HS-27A (cell line): ENCODE data around the gene OR10A5.
"Not testable (repeated sequence)": the region's sequence is repeated elsewhere in the genome, so short reads cannot be mapped to it uniquely, and the experiment has no call there.

Experiments
- DNase-seq: peaks from one replicate; pipeline ENCODE4 v3.0.0-alpha.2; 2012; ENCODE audit warnings: low read depth, missing footprints

OR10A5 gene

DNA sequence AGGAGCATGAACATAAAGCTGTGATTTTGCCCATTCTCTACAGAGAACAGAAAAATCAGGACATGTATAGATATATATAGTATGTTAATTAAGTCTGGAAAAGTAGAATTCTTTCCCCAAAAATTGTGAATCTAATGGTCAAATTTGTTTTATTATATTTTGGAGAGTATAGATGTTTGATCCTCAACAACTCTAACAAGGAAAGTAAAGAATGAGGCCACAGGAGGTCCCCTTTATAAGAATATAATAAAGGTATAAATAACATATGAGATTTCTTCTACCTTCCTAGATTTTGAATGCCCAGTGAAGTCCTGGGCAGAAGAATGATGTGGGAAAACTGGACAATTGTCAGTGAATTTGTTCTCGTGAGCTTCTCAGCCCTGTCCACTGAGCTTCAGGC, 30.8 kb downstream of the OR10A5 start, which contains the start of gene OR10A4:
Gene OR10A4 (plus strand): TSS at position 301 of the 400 bp plus-strand sequence. CDS start 23 bp downstream, at position 324.
- no peak for DNase-seq

DNA sequence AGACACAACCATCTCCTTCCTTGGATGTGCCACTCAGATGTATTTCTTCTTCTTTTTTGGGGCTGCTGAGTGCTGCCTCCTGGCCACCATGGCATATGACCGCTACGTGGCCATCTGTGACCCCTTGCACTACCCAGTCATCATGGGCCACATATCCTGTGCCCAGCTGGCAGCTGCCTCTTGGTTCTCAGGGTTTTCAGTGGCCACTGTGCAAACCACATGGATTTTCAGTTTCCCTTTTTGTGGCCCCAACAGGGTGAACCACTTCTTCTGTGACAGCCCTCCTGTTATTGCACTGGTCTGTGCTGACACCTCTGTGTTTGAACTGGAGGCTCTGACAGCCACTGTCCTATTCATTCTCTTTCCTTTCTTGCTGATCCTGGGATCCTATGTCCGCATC, 31.4 kb downstream of the OR10A5 start:
- no peak for DNase-seq

DNA sequence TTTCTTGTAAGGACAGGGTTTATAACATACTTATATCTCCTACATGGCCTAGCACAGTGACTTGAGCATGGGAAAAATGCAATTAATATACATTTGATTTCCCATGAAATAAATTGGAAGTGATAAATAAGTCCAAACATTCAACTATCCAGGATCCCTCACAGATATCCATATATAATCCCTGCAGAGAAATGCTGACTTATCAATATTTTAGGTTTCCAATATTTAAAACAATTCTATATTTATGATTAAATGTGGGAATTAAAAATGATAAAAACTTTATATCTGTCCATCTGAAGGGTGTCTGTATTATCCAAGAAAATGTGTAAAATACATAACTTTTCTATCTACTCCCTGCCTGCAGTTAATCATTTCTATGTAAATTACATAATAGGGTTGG, 37.3 kb downstream of the OR10A5 start:
- no peak for DNase-seq

DNA sequence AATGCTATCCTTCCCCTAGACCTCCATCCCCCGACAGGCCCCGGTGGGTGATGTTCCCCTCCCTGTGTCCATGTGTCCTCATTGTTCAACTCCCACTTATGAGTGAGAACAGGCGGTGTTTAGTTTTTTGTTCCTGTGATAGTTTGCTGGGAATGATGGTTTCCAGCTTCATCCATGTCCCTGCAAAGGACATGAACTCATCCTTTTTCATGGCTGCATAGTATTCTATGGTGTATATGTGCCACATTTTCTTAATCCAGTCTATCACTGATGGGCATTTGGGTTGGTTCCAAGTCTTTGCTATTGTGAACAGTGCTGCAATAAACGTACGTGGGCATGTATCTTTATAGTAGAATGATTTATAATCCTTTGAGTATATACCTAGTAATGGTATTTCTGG, 42.2 kb downstream of the OR10A5 start:
- not testable (repeated sequence) for DNase-seq

DNA sequence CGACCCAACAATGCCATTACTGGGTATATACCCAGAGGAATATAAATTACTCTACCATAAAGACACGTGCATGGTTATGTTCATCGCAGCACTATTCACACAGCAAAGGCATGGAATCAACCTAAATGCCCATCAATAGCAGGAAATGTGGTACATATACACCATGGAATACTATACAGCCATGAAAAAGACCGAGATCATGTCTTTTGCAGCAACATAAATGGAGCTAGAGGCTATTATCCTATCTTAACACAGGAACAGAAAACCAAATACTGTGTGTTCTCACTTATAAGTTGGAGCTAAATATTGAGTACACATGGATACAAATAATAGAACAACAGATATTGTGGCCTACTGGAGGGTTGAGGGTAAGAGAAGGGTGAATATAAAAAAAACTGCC, 43.3 kb downstream of the OR10A5 start:
- no peak for DNase-seq

DNA sequence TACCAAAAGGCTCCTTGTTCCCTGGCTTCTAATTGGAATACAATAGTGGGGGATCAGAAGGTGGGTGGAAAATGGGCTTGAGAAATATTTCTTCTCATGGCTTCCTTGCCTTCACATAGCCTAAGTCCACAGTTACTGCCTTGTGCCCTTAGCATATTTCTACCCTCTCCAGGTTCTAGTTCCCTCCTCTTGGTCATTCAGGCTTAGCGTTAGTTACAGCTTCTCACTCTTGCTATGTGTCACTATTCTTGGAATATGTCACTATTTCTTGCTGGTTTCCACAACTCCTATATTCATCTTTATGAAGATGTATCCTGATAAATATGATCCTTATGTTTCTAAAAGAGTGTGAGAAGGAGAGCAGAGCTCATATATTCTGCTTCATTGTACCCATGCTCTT, 44.4 kb downstream of the OR10A5 start:
- DNase-seq, result no peak

DNA sequence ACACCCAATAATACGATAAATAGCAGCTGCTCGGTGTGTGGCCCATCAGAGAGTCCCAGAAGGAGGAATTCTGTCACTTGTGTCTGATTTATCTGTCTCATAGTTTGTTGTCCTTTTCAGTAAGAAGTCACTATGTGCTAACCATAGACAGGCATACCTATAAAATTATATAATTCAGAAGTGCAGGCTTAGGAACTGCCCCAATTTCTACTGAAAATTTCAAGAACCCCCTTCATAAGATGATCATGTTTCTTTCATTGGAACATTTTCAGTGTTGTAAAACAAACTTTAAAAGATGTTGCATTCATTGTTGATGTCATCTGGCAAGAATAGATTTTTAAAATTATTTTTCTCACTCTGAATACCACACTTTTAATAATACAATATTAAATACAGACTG, 46.9 kb downstream of the OR10A5 start, which contains the start of gene OR2D2:
Gene OR2D2 (minus strand): TSS at position 101 of the 400 bp plus-strand sequence. CDS start 0 bp downstream, at position 101.
- no peak for DNase-seq

DNA sequence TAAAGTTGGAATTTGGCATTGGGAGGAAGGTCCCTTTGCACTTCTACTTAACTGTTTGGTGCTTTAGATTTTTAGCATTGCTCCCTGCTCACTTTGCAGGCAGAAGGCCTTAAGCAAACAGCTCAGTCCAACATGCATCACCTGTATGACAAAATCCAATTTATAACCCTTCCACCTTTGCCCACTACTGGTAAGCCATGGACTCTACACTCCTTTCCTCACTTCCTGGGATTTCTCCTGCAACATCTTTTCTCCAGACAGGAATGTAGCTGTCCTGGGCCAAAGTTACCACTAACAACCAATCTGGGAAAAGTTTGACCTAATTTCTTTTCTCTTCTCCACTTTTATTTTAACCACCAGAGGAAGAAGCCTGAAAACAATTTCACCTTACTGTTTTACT, 48.6 kb downstream of the OR10A5 start:
- DNase-seq, result no peak

DNA sequence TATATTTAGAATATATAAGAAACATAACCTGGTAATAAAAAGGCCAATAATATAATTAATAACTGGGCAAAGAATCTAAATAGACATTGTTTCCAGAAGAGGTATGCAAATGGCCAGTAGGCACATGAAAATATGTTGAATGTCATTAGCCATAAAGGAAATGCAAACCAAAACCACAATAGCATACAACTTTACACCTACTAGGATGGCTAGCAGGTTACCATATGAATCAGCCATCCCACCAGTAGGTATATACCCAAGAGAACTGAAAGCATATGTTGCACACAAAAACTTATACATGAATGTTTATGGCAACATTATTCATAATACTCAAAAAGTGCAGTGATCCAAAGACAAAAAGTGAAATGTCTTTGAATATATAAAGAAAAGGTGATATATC, 49.5 kb downstream of the OR10A5 start:
- DNase-seq, result no peak
